A549 (cell line): Measurements from ENCODE around the gene RGS19. TPM values are rescaled to one million over a fixed set of nuclear protein-coding genes. Genes with fewer than 3 reads are reported as not detected.
"Not testable (repeated sequence)": the region's sequence is repeated elsewhere in the genome, so short reads cannot be mapped to it uniquely, and the experiment has no call there.

Source experiments
- ATAC-seq, 2 experiments: fragments of 200-7000 bp in 1 of 2; fragments of >200 bp in 1 of 2; cut with Nextera tagmentation in 1 of 2; cut with Tn5 transposase in 1 of 2; 3 replicates each; pipeline versions ENCODE4 v1.8.0 to v1.9.1; 2018 to 2020; ENCODE audit warnings: mild to moderate bottlenecking in 1 of 2, moderate library complexity in 1 of 2
- CTCF ChIA-PET: fragments of 300-600 bp; sonication (Branson Sonifier 250); formaldehyde crosslinking; extraction: SDS; loops from one replicate; lab custom pipeline; 2021; ENCODE audit warnings: antibody characterized with exemption, inconsistent platforms; lab: Yijun Ruan, JAX
- POLR2A ChIA-PET: fragments of 350-600 bp; formaldehyde crosslinking; extraction: SDS; loops from one replicate; lab custom pipeline; 2021; ENCODE audit warnings: antibody characterized with exemption, inconsistent platforms; lab: Yijun Ruan, JAX
- DNase-seq, 2 experiments: peaks; one replicate each; pipeline versions ENCODE4 v3.0.0 to v3.0.0-alpha.2; 2011 to 2016; ENCODE audit warnings: low read depth in 1 of 2, low spot score in 1 of 2
- FAIRE-seq: peaks from 2 replicates; lab custom pipeline; 2011; peaks lifted over from hg19 to GRCh38; lab: Jason Lieb, UNC
- H3K27ac ChIP-seq, 2 experiments: fragments of >200 bp; sonication (Bioruptor Twin); formaldehyde crosslinking; 3 replicates each; pipeline ENCODE4 v1.5.1; 2016 to 2017
- H3K4me1 ChIP-seq: fragments of >200 bp; sonication (Bioruptor Twin); formaldehyde crosslinking; 3 replicates; pipeline ENCODE4 v1.6.1; 2016
- H3K4me2 ChIP-seq: fragments of >200 bp; sonication (Bioruptor Twin); formaldehyde crosslinking; 3 replicates; pipeline ENCODE4 v1.6.1; 2016
- H3K4me3 ChIP-seq: fragments of >200 bp; sonication (Bioruptor Twin); formaldehyde crosslinking; 3 replicates; pipeline ENCODE4 v1.5.1; 2016
- H3K9me3 ChIP-seq: fragments of >200 bp; sonication (Bioruptor Twin); formaldehyde crosslinking; 3 replicates; pipeline ENCODE4 v1.6.1; 2016
- BCL3 ChIP-seq: fragments of >200 bp; sonication (Bioruptor Twin); formaldehyde crosslinking; IDR thresholded peaks from 3 replicates; pipeline ENCODE4 v1.6.1; 2016
- CBX2 ChIP-seq: fragments of 200-600 bp; sonication (generic); IDR thresholded peaks from 2 replicates; pipeline ENCODE4 v1.6.1; 2016; ENCODE audit warnings: low read depth, mild to moderate bottlenecking, borderline replicate concordance
- CEBPB ChIP-seq, 2 experiments: fragments of >200 bp in 1 of 2; sonication (Bioruptor Twin) in 1 of 2; formaldehyde crosslinking in 1 of 2; IDR thresholded peaks; 2 replicates each; pipeline ENCODE4 v1.6.1; 2012 to 2016
- CHD2 ChIP-seq: fragments of 150-350 bp; IDR thresholded peaks from 2 replicates; pipeline ENCODE4 v1.6.1; 2014; ENCODE audit warnings: low read length; ENCODE audit not compliant: partially characterized antibody
- E2F6 ChIP-seq: IDR thresholded peaks from 2 replicates; pipeline ENCODE4 v1.6.1; 2012; ENCODE audit warnings: low read depth, borderline replicate concordance
- EHF ChIP-seq: fragments of 250-450 bp; sonication (Bioruptor Pico); IDR thresholded peaks from 2 replicates; pipeline ENCODE4 v1.5.0; 2020; ENCODE audit warnings: mild to moderate bottlenecking
- EHMT2 ChIP-seq: fragments of 200-600 bp; sonication (generic); IDR thresholded peaks from 2 replicates; pipeline ENCODE4 v1.6.1; 2016; ENCODE audit warnings: antibody characterized with exemption, low read depth, mild to moderate bottlenecking, moderate library complexity
- ELK1 ChIP-seq: fragments of 150-350 bp; IDR thresholded peaks from 2 replicates; pipeline ENCODE4 v1.6.1; 2014; ENCODE audit warnings: low read depth, mild to moderate bottlenecking, low read length
- FOSB ChIP-seq: fragments of 250-450 bp; sonication (Bioruptor Pico); IDR thresholded peaks from 2 replicates; pipeline ENCODE4 v1.5.0; 2020; ENCODE audit warnings: mild to moderate bottlenecking, moderate library complexity
- HEYL ChIP-seq: fragments of 250-450 bp; sonication (Bioruptor Pico); IDR thresholded peaks from 2 replicates; pipeline ENCODE4 v1.8.0; 2021; ENCODE audit warnings: mild to moderate bottlenecking, moderate library complexity
- HOXB5 ChIP-seq: fragments of 250-450 bp; sonication (Bioruptor Pico); IDR thresholded peaks from 2 replicates; pipeline ENCODE4 v1.5.0; 2020; ENCODE audit warnings: mild to moderate bottlenecking, moderate library complexity
- JUNB ChIP-seq: fragments of >200 bp; sonication (Bioruptor Twin); formaldehyde crosslinking; IDR thresholded peaks from 2 replicates; pipeline ENCODE4 v1.6.1; 2016
- KDM1A ChIP-seq: fragments of 200-600 bp; sonication (generic); IDR thresholded peaks from 2 replicates; pipeline ENCODE4 v1.6.1; 2016; ENCODE audit warnings: low read depth, mild to moderate bottlenecking
- NFE2L2 ChIP-seq: fragments of 150-350 bp; conservative IDR thresholded peaks from 2 replicates; pipeline ENCODE4 v1.6.1; 2014; ENCODE audit warnings: low read length
- PHF8 ChIP-seq: fragments of 200-600 bp; sonication (generic); IDR thresholded peaks from 2 replicates; pipeline ENCODE4 v1.6.1; 2016; ENCODE audit warnings: low read depth, mild to moderate bottlenecking, antibody characterized with exemption, moderate library complexity, borderline replicate concordance
- POLR2AphosphoS2 ChIP-seq: conservative IDR thresholded peaks from 2 replicates; pipeline ENCODE4 v1.6.1; 2012; ENCODE audit warnings: low read length, improper control_type of control experiment, inconsistent platforms
- RAD21 ChIP-seq, 2 experiments: fragments of >200 bp in 1 of 2; sonication (Bioruptor Twin) in 1 of 2; formaldehyde crosslinking in 1 of 2; IDR thresholded peaks in 1 of 2; conservative IDR thresholded peaks in 1 of 2; 2 replicates in 1 of 2; 3 replicates in 1 of 2; pipeline ENCODE4 v1.6.1; 2012 to 2018; ENCODE audit warnings: inconsistent platforms in 1 of 2
- REST ChIP-seq: fragments of 200-600 bp; sonication (generic); IDR thresholded peaks from 2 replicates; pipeline ENCODE4 v1.6.1; 2016; ENCODE audit warnings: antibody characterized with exemption, mild to moderate bottlenecking, moderate library complexity
- USF2 ChIP-seq: fragments of 450-650 bp; IDR thresholded peaks from 2 replicates; pipeline ENCODE4 v1.6.1; 2014; ENCODE audit warnings: antibody characterized with exemption
- WGBS: methylation state at CpG from one replicate; pipeline ENCODE4 v1.1.6; 2017; ENCODE audit errors: missing lambda C conversion rate; 5-methylcytosine and 5-hydroxymethylcytosine counted together
- polyA plus RNA-seq, 4 experiments: library from polyadenylated mRNA; depleted of rRNA in 3 of 4; stranded (reverse); fragments of >200 nt; fragmentation: RNase III in 1 of 4; extraction: RNeasy Plus Mini Kit Qiagen cat#74134 plus additional on column Dnase treatment in 1 of 4; gene quantifications; 2 replicates in 3 of 4; 3 replicates in 1 of 4; pipeline ENCODE4 v1.2.3, GENCODE V29; 2011 to 2017

The RGS19 gene
- polyA plus RNA-seq, 2 of the 4 experiments (the other 2 are of a cell fraction): 13.8 to 18.8 TPM

- no peak for TF ChIP-seq USF2
- TF ChIP-seq ELK1: no peak
These were observed 40.0 kb upstream of the RGS19 start (continued) for GRCh38 chr20:64119301-64119680.

- POLR2A ChIA-PET, H3K4me3 ChIP-seq, DNase-seq, H3K4me2 ChIP-seq, H3K27ac ChIP-seq, H3K4me1 ChIP-seq, ATAC-seq, H3K9me3 ChIP-seq, FAIRE-seq: not testable (repeated sequence)
- WGBS: no CpG with 5 or more reads among the region's 6 CpGs
- CTCF ChIA-PET: interaction anchor here (0.6 to 7.6 kb wide), 4 partner anchors 16 to 78 kb away, joined by 3 to 58 read pairs (median 11); partner anchors contain the start of gene LKAAEAR1
These were observed 38.1 kb upstream of the RGS19 start for GRCh38 chr20:64117432-64117777.

GRCh38 chr20:64116541-64117431 is 37.5 kb upstream of the RGS19 start:
- no peaks in the 10 kb centered on the region for H3K4me1 ChIP-seq
- no peak for ATAC-seq
- no peak for DNase-seq
- no peak for TF ChIP-seq EHF (CRISPR knock-in tag)
- TF ChIP-seq ELK1: no peak
- TF ChIP-seq NFE2L2: no peak
- CTCF ChIA-PET: interaction anchor here (0.6 to 7.6 kb wide), 9 partner anchors 10 to 137 kb away, joined by 3 to 58 read pairs (median 4); partner anchors contain the start of genes LKAAEAR1 and NPBWR2
- no peak overlapping the region for H3K27ac ChIP-seq
- H3K9me3 ChIP-seq: no peaks in the 10 kb centered on the region
- no peak overlapping the region for H3K4me3 ChIP-seq
- H3K4me2 ChIP-seq: no peak overlapping the region
- no peak for FAIRE-seq
- WGBS: 57% methylated on average over 16 of the region's 17 CpGs
- POLR2A ChIA-PET: no interaction called here

- ChIA-PET POLR2A (interaction anchor here (1.3 kb wide), 1 partner anchor 32 kb away, joined by 4 read pairs; the partner anchor contains the start of gene LKAAEAR1), CTCF (interaction anchor here (0.6 to 7.6 kb wide), 9 partner anchors 9 to 136 kb away, joined by 3 to 58 read pairs (median 4); partner anchors contain the start of genes LKAAEAR1 and NPBWR2)
- Histone ChIP-seq H3K27ac (no peak overlapping the region), H3K9me3 (no peaks in the 10 kb centered on the region), H3K4me1 (no peaks in the 10 kb centered on the region), H3K4me2 (no peak overlapping the region), H3K4me3 (no peak overlapping the region)
- WGBS: 75% methylated on average over 20 of the region's 21 CpGs
- no peak for FAIRE-seq
- no peak for ATAC-seq
- TF ChIP-seq KDM1A (no peak), HEYL (CRISPR knock-in tag) (no peak), BCL3 (no peak), CEBPB (IDR thresholded peaks at IDR 0.05) (no peak), FOSB (no peak), POLR2AphosphoS2 (no peak), JUNB (no peak), E2F6 (no peak), REST (no peak), PHF8 (no peak), HOXB5 (CRISPR knock-in tag) (no peak), CBX2 (no peak), CHD2 (no peak), RAD21 (conservative IDR thresholded peaks at IDR 0.05 in 1 of 2, IDR thresholded peaks at IDR 0.05 in 1 of 2) (no peak), EHMT2 (no peak)
- no peak for DNase-seq
These were observed 36.7 kb upstream of the RGS19 start for GRCh38 chr20:64116016-64116415.
